LoVo (cell line): Measurements from ENCODE around the gene AFTPH.

Experiments
- DNase-seq: peaks from one replicate; pipeline ENCODE4 v3.0.0-alpha.2; 2016; ENCODE audit warnings: low spot score

AFTPH gene

GRCh38 chr2:64632835-64633819, 109.0 kb downstream of the AFTPH start:
- no peak for DNase-seq

DNA sequence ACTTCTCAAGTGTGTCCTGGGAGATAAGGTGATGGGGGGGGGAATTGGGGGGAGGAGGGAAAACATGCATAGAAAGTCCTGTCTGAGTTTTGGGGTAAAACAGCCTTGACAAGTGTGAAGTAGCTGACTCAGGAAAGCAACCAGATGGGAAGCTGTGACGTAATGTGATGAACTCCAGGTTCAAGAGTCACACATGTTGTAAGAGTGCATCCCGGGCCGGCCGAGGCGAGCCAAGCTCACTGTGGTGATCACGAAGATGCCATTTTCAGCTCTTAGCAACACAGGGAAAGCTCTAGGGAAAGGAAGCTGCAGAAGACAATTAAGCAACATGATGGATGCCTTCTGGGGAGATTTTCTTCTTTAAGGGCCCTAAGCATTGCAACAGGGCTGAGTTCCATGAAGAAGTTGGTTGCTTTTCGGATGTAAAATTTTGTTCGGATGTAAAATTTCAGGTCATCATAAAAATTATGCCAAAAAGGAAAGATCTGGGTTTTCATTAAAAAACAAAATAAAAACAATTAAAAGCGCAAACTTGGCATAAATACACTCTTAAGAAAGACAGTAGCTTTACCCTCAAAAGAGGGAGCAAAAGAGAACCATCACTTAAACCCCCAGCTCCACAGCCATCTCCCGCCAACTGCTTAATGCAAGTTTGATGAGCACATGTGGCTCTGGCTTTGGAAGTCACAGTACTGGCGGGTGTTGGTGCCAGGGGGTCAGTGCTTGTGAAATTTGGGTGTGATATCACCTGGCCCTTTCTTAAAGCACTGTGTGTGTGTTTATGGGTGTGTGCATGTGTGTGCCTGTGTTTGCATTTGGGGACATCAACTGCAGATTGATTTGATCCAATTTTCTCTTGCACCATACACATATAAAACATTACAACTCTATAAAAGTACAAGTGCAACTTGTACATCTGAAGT, 110.5 kb downstream of the AFTPH start:
- no peak for DNase-seq

DNA sequence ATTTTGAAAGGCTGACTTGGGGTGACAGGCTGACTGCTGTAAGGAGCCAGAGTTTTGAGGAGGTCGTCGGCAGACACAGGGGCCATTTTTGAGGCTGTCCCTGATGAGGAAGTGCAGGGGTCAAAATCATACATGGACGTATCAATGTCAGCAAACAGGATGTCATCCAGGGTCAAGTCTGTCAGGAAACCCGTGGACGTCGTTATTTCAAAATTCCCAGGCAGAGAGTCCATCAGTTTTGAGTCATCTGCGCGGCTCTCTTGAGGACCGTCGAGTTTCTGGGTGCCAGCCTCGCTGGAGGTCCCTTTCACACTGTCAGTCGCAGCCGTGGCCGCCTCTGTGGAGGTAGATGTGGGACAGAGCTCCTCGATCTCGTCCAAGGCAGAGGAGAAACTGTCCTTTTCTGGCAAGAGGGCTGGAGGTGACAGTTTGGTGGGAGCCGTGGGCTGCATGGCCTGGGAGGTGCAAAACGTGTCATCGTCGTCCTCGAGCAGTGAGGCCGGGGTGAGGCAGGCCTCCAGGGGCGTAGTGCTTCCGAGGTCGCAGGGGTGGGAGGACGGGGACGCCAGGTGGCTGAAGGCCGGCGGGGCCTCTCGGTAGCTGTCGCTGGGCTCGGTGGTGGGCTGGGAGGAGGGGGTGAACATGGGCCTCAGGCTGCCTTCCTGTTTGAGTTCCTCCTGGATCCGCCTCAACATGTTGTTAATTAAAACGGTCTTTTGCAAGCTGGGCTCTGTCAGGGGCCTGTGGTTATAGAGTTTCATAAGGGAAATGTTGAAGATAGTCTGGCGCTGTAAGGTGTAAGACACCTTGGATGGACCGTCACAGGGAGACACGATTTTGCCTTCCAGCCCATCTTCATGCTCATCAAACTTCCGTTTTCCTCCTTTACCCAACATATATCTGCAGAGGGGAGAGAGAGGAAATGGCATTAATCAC, 112.1 kb downstream of the AFTPH start:
- no peak for DNase-seq

DNA sequence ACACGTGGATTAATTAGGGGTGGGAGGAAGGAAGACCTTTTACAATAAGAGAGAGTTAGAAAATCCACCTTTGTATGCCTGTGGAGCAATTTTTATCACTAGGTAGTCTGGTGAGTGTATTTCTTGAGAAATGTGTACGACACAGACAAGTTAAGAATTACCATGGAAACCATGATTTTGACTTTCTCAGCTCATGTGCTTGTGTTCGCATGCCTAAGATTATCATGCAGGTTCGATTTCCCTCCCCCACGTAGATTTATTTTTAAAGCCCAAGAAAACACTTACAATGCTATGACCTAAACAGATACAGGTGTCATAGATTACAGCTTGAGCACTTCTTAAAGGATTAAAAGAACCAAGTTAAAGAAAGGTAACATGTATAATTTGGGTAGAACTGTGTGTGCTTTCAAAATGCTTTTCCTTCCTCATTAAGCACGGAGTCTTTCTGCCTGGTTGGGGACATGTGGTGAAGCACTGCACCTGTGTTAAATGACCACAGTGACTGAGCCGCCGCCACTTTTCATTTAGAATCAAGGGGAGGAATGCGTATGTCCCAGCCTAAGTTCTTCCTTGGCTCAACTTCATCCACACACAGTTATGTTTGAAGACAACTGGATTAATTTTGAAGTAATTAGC, 113.0 kb downstream of the AFTPH start:
- DNase-seq = no peak

- DNase-seq = no peak
These were observed 113.8 kb downstream of the AFTPH start for GRCh38 chr2:64637931-64638330.

DNA sequence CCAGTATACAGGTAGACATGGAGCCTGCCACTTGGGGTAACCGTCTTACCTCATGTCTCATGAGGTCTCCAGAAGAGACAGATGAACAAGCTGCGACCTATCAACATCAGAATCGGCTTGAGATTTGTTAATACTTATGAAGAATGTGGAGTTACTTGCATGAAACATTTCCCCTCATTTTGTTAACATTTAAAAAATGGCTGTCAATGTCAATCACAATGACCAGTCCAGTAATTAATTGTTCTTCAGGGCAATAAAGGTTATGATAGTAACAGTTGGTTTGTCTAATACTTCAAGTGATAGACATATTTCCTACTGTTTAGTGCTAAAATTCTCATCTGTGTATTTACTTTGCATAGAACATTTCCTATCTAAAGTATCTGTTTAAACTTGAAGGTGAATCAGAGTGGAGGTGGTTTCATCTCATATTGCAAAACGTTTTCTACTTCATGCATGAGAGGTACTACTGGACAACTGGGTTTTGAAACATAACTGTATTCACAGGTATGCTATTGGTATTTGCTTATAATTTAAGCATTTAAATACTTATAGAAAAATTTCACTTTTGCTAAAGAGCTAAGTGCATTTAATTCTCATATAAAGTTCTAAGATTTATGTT, 114.5 kb downstream of the AFTPH start:
- no peak for DNase-seq

GRCh38 chr2:64639691-64640090, 115.6 kb downstream of the AFTPH start:
- DNase-seq = no peak

DNA sequence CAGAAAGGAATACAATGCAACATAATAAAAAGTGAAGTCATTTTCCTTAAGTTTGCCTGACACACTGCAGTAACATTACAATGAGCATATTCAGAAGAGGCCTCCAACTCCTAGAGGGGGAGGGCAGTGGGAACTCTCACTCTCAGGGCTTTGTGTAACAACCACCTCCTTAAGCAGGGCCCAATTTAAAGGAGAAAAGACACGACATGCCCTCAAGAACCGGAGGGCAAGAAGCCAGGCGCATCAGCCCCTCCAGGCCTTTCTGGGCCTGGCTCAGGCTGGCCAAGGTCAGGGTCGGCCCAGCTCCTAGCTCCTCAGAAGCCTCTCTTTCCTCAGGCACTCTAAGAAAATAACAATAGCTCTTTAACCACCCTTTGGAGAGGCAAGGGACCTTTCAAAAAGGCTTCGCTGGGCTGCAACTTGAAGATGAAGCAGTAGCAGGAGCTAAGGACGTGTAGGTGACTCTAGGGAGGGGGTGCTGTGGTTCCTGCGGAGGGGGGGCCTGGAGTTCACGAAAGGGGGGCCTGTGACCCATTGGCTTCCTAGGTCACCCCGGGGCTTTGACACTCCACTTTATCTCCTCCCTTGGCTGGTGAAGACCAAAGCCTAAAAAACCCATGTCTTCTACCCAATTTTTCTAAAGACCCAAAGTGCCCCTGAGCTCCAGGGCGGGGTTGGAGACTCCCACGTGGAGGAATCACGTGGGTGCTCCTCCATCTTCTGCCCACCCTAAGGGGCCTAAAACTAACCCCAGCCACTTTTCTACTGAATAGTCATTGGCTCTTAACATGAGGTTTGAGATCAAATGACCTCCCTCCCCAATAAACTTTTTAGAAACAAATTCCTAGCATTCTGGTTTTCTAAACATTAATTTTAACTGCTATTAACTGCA, 116.3 kb downstream of the AFTPH start:
- DNase-seq = no peak

- DNase-seq = no peak
These were observed 117.5 kb downstream of the AFTPH start for GRCh38 chr2:64641599-64641998.
